Testis (tissue), 2 donors: ENCODE results near the gene CCDC50.

Experiments used
- POLR2A ChIP-seq: fragments of 450-650 bp; IDR thresholded peaks from one replicate; pipeline ENCODE4 v1.6.1; 2017; ENCODE audit warnings: antibody characterized with exemption, mild to moderate bottlenecking, moderate library complexity
- TF ChIP-seq, protein P1 (sequence below), 3 experiments: fragments of 450-650 bp in 2 of 3; fragments of 200-600 bp in 1 of 3; sonication (generic) in 1 of 3; IDR thresholded peaks; one replicate each; pipeline ENCODE4 v1.5.1; 2016 to 2019; ENCODE audit warnings: antibody characterized with exemption in 3 of 3, mild to moderate bottlenecking in 2 of 3, moderate library complexity in 1 of 3

DNA sequence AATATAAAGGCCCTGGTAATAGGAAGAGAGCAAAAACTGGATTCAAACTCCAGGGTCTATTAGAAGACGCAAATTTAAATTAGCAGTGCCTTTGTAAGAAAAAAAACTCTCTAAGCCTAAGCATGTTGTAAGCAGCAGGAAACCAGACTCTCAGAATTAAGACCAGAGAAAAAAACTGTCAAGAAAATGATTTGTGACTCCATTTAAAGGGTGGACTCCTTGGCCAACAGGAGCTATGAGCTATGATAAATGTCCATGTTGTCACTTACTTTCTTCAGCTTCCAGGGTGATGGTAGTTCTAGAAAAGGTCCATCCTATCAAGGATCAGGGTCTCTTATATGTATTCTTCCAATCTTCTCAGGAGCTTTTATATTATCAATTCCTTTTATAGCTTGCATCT is 34.9 kb upstream of the CCDC50 start:
- TF ChIP-seq, protein P1, sequence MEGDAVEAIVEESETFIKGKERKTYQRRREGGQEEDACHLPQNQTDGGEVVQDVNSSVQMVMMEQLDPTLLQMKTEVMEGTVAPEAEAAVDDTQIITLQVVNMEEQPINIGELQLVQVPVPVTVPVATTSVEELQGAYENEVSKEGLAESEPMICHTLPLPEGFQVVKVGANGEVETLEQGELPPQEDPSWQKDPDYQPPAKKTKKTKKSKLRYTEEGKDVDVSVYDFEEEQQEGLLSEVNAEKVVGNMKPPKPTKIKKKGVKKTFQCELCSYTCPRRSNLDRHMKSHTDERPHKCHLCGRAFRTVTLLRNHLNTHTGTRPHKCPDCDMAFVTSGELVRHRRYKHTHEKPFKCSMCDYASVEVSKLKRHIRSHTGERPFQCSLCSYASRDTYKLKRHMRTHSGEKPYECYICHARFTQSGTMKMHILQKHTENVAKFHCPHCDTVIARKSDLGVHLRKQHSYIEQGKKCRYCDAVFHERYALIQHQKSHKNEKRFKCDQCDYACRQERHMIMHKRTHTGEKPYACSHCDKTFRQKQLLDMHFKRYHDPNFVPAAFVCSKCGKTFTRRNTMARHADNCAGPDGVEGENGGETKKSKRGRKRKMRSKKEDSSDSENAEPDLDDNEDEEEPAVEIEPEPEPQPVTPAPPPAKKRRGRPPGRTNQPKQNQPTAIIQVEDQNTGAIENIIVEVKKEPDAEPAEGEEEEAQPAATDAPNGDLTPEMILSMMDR (IDR thresholded peaks at IDR 0.05): no peak
- no peak for TF ChIP-seq POLR2A
